NCI-H2196 (cell line): ENCODE results near the gene SPEM2.
A peak's percentile ranks its signal among the peaks of the same experiment; 100 is the strongest.

Source experiments
- DNase-seq: peaks from one replicate; lab custom pipeline; 2025; ENCODE audit not compliant: unreplicated experiment; lab: John Stamatoyannopoulos, UW

The SPEM2 gene

DNA sequence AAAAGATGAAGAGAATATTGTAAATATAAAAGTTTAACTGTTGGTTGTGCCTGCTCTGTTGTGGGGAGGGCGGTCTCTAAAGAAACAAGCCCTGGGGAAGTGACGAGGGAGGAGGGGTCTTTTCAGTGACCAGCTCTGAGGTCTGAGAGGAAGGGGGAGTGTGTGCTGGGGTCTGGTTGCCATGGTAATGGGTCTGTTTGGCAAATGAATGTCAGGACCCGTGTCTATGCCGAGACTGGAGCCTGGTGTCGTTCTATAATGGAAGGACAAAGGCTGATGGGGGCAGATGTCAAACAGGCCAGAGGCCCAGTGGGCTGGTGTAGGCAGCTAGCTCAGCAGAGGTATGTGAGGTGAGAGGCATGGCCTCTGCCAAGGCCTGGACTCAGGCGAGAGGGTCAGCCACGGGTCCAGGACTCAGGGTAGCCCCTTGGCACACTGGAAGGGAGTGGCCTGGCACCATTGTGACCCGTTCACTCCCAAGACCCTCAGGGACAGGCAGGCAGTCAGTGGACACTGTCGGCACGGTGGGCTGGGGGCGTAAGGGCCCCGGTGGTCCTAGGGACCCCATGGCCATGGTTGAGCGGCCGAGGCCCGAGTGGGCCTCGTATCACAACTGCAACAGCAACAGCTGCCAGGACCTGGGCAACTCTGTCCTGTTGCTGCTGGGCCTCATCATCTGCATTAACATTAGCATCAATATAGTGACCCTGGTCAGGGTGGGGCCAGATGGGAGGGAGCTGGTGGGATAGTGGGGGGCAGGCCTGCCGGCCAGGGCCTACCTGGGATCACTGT lies 5.4 kb upstream of the SPEM2 start, which contains the start of gene SPEM1:
SPEM1 (plus strand) TSS at position 506 of the 792 bp plus-strand sequence; CDS start at position 567, 61 bp downstream.
- DNase-seq: no peak

DNA sequence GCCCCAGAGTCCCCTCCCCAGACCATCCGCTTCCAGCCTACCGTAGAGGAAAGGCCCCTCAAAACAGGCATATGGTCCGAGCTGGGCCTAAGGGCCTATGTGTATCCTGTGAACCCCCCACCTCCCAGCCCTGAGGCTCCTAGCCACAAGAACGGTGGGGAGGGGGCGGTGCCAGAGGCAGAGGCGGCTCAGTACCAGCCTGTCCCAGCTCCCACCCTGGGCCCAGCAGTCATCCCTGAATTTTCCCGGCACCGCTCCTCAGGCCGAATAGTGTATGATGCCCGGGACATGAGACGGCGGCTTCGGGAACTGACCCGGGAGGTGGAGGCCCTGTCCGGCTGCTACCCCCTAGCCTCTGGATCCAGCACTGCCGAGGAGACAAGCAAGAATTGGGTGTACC lies 4.2 kb upstream of the SPEM2 start:
- DNase-seq: no peak

DNA sequence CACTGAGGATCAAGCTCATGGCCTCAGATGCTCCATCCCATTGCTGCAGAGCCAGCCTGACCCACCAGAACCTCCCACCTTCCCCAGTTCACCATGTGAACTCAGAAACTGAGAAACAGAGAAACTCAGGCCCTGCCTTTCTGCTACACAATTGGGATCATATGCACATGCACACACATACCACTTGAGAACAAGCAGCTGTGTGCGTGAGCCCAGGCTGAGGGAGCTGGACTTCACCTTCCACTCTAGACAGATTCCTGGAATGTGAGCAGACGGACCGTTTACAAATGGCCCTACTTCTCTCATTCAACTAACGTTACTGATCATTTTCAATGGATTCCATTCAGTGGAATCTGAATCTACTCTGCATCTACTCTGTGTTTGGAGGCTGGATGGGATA lies 1.7 kb upstream of the SPEM2 start:
- no peak for DNase-seq

DNA sequence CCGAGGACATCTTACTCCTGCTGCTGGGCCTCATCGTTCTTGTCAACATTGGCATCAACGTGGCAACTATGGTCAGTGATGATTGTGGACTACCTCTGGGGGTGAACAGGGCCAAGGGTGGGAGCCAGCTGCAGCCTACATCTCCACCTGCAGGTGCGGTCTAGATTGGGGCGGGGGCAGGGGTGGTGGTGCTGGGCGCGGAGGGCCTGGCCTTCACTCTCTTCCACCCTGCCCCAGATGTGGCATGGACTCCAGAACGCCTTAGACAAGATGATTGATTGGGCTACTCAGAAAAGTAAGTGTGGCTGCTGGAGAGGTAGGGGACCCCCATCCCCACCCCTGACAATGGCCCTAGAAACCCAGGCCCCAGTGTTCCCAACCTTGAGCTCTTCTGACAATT lies 340 bp downstream of the SPEM2 start:
- DNase-seq: no peak

DNA sequence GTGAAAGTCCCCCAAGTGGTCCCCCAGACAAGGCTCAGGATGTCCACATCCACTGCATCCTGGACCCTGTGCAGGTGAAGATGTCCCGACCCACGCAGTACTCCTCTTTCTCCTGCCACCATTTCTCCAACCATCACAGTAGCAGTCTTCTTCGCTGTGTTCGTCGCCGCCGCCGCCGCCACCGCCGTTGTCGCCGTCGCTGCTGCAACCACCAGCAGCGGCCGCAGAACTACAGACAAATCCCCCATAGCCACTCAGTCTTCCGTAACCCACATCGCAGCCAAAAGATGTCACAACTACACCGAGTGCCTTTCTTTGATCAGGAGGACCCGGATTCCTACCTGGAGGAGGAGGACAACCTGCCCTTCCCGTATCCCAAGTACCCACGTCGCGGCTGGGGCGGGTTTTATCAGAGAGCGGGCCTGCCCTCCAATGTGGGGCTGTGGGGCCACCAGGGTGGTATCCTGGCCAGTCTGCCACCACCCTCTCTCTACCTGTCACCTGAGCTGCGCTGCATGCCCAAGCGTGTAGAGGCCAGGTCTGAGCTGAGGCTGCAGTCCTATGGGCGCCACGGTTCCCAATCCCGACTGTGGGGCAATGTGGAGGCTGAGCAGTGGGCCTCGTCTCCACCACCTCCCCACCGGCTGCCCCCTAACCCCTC lies 917 bp downstream of the SPEM2 start:
- DNase-seq: no peak

DNA sequence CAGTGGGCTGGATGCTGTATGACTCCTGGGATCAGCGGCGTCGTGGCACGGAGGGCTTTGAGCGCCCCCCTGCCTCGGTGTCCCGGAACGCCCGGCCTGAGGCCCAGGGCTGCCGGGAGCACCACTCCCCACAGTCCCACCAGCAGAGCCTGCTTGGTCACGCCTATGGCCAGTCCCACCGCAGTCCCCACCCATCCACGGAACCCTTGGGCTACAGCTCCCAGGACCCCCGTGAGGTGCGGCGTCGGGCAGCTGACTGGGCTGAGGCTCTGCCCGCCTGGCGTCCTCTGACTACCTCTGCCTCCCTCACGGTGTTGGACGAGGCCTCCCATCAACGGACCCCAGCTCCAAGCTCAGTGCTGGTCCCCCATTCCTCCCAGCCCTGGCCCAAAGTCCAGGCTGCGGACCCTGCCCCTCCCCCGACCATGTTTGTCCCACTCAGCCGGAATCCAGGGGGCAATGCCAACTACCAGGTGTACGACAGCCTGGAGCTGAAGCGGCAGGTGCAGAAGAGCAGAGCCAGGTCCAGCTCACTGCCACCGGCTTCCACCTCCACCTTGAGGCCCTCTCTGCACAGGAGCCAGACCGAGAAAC lies 1.6 kb downstream of the SPEM2 start:
- no peak for DNase-seq

DNA sequence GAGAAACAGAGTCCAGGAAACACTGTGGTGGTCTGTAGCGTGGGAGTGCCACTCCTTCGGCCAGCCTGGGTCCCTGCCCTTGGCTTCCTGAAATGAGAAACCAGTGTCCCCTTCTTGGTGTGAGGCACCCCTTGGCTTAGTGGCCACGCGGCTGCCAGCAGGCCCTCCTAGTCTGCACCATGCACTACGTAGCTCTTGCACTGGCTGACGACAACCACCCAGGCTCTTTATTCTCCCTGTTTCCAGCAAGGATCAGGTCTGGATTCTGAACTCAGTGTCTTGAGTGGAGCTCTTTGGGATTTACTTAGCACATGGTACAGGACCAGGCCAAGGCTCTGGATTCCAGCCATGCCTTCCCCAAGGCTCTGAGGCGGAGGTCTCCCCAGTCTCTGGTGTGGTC lies 2.1 kb downstream of the SPEM2 start:
- no peak for DNase-seq

DNA sequence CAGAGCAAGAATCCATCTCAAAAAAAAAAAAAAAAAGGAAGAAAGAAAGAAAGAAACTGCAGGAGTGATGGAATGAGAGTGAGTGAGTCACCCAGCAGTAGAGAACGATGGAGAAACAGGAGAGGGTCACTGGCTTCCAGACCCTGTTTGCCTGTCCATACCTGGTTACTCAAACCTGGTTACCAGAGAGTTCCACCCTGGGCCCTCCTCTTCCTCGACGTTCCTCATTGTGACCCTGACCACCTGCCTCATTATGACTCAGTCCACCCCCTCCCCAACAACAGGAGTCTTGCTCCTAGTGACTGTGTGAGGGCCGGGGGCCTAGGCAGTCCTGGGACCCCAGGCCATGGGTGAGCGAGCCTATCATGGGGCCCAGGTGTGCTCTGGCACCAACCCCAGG lies 3.1 kb downstream of the SPEM2 start, which contains the start of gene SPEM3:
SPEM3 (plus strand) TSS at position 301 of the 400 bp plus-strand sequence; CDS start at position 347, 46 bp downstream.
- DNase-seq: no peak

DNA sequence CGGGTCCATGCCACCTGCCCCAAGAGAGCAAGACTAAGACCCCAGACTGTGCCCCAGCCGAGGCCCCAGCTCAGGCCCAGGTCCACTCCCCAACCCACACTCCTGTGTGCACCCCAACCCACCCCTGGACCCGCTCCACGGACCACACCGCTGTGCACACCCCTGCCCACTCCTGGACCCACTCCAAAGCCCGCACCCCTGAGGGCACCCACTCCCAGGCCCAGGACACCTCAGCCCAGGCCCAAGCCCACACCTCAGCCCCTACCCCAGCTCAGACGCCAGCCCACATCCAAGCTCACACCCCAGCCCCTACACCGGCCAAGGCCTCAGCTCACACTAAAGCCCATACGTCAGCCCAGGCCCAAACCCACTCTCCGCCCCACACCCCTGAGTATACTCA lies 4.3 kb downstream of the SPEM2 start:
- DNase-seq: no peak

DNA sequence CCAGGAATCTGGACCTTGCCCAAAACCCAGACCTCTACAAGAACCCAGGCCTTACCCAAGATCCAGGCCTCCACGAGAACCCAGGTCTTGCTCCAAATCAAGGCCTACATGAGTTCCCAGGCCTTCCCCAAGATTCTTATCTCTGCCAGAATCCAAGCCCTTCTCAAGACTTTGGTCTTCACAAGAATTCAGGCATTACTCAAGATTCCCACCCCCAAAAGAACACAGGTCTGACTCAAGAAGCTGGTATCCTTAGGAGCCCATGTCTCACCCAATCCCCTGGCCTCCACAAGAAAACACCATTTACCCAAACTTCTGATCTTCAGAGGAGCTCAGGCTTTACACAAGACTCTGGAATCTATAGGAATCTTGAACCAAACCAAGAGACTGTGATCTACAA lies 5.8 kb downstream of the SPEM2 start:
- DNase-seq: no peak

DNA sequence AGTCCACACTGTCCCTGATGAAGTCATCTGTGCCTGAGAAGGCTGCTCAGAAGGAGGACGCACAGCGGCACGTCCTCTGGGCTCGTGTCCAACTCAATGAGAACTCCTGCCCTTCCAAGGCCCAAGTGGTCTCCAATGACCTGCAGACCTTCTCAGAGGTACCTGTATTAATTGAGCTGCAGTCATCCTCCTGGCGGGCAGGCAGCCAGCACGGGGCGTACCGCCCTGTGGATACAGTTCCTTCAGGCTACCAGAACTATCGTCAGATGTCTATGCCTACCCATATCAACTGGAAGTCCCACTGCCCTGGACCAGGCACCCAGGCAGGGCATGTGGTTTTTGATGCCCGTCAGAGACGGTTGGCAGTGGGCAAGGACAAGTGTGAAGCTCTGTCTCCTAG lies 6.9 kb downstream of the SPEM2 start:
- no peak for DNase-seq

DNA sequence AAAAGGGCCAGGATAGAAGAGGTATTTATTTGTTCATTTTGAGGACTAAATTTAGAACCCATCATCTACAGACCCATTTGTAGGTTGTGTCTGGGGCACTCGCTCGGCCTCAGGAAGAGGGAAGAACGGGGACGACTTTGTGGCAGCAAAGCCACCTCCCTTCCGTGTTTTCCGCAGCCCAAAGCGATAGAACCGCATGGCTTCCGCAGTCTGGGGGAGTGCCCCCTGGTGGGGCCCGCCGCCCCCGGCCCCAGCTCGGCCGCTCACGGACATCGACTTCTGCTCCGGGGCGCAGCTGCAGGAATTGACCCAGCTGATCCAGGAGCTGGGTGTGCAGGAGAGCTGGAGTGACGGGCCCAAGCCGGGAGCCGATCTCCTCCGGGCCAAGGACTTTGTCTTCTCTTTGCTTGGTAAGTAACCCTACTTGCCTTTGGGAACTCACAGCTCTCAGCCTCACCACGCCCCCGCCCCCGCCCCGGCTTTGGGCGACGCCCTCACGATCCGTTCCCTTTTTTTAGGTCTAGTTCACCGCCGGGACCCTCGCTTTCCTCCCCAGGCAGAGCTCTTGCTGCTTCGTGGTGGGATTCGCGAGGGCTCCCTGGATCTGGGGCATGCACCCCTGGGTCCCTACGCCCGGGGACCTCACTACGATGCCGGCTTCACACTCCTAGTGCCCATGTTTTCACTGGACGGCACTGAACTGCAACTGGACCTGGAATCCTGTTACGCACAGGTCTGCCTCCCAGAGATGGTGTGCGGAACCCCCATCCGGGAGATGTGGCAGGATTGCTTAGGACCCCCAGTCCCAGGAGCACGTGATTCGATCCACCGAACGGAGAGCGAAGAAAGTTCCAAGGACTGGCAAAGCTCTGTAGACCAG lies 10.5 kb downstream of the SPEM2 start:
- DNase-seq: peak; percentile 12

DNA sequence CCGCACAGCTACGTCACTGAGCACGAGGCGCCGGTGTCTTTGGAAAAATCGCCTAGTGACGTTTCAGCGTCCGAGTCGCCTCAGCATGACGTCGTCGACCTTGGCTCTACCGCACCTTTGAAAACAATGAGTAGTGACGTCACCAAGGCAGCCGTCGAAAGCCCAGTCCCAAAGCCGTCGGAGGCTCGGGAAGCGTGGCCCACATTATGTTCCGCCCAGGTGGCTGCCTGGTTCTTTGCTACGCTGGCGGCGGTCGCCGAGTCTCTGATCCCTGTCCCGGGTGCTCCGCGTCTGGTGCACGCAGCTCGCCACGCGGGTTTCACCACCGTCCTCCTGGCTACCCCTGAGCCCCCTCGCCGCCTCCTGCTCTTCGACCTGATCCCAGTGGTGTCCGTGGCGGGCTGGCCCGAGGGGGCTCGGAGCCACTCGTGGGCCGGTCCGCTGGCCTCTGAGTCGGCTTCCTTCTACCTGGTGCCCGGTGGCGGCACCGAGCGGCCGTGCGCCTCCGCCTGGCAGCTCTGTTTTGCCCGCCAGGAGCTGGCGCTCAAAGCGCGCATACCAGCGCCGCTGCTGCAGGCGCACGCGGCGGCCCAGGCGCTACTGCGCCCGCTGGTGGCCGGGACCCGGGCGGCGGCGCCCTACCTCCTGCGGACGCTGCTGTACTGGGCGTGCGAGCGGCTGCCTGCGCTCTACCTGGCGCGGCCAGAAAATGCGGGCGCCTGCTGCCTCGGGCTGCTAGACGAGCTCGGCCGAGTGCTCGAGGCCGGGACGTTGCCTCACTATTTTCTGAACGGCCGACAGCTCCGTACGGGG lies 11.3 kb downstream of the SPEM2 start:
- DNase-seq: peak; percentile 81

DNA sequence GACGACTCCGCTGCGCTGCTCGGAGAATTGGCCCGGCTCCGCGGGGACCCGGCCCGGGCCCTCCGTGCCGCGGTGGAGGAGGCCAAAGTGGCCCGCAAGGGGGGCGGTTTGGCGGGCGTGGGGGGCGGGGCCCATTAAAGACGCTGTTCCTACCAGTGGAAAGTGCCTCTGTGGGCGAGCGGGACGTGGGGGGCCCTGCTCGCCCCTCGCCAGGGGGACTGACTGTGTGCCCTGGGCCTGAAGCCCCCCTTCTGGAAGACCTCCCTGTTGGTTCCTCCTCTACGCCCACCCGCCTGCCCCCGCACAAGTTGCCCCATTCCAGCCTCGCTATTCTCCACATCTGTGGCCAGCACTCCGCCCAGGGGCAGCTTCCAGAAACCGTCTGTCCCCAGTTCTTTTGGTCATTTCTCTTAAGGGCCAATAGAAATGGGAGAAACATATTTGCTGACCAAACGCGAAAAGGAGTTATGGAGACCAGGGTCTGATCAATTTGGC lies 12.0 kb downstream of the SPEM2 start:
- no peak for DNase-seq

DNA sequence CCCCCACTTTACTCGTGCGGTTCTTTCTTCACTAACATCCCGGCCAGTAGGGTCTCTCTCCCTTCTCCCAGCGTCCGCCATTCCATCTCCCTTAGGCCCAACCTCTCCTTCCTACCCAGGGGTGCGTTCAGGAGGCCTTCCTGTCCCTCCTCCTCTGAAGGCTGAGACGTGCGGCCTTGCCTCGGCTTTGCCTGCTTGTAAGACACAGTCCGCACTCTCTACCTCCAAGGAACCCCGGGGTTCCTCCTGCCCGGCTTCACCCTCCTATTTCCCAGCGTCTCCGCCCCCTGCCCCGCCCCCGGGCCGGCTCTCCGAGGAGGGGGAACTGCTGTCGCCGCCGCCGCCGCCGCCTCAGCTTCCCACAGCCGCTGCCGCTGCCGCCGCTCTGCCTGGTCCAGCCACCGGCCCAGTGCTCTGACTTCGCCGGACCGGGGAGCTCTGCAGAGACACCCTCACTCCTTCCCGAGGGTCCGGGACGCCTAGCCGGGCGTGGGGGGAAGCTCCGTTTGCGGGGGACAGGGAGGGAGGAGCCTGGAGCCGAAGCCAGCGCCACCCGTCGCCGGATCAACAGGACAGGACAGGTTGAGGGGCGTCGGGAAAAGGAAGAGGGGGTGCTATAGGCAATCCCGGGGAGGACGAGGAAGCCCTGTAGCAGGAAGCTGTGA lies 12.7 kb downstream of the SPEM2 start:
- no peak for DNase-seq

DNA sequence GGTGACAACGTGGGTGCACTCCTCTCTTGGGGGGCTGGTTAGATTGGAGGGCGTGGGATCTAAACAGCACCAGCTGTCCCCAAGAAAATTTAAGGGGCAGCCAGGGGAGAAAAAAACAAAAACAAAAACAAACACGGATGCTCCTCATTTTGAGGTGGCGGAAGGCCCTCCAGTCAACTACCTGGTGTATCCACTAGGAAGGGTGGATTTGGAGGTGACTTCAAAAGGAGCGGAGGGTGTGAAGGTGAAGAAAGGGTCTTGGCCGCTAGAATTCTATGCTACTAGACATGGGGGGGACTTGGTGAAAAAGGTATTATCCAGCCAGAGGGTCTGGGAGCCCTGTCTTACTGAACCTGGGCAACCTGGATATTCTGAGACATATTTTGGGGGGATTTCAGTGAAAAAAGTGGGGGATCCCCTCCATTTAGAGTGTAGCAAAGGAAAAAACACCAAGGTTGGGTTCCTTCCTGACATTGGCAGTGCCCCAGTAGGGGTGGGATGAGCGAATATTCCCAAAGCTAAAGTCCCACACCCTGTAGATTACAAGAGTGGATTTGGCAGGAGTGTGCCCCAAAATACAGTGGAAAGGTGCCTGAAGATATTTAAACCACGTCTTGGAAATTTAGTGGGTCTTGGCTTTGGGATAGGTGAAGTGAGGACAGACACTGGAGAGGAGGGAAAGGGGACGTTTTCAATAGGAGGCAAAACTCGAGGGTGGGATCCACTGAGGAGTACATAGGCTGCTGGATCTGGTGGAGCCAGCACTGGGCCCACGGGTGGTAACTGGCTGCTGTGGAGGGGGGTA lies 13.4 kb downstream of the SPEM2 start:
- DNase-seq: no peak

DNA sequence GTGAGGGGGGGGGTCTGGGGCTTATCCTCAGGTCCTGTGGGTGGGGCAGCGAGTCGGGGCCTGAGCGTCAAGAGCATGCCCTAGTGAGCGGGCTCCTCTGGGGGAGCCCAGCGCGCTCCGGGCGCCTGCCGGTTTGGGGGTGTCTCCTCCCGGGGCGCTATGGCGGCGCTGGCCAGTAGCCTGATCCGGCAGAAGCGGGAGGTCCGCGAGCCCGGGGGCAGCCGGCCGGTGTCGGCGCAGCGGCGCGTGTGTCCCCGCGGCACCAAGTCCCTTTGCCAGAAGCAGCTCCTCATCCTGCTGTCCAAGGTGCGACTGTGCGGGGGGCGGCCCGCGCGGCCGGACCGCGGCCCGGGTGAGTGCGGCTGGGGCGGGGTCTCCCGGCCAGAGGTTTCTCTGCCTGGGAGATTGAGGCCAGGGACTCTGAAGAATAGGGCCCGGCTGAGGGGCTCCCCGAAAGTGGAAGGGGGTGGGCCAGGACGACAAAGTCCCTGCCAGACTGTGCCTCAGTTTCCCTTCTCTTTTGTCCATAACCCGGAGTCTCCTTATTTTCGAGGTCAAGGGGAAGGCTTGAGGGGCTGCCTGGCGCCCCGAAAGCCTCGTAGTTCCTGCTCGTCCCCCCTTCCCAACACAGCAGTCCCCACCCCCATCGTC lies 14.2 kb downstream of the SPEM2 start, which contains the start of gene FGF11:
FGF11 (plus strand) TSS at position 51 of the 651 bp plus-strand sequence; CDS start at position 160, 109 bp downstream.
- DNase-seq: no peak
